PC-9 (cell line): ENCODE results near the gene PDZK1IP1. TPM values are rescaled to one million over a fixed set of nuclear protein-coding genes. Genes with fewer than 3 reads are reported as not detected.

Source experiments
- BruUV-seq: library from RNA; stranded (reverse); fragments of 400-500 nt; replicated peaks from 2 replicates; lab custom pipeline; 2021; lab: Mats Ljungman, UMichigan
- CTCF ChIA-PET: fragments of 300-600 bp; sonication (Branson Sonifier 250); formaldehyde crosslinking; loops from one replicate; lab custom pipeline; 2022; ENCODE audit warnings: antibody characterized with exemption; lab: Charles Lee
- POLR2A ChIA-PET: fragments of 300-600 bp; sonication (Branson Sonifier 250); formaldehyde crosslinking; loops from one replicate; lab custom pipeline; 2022; ENCODE audit warnings: antibody characterized with exemption; ENCODE audit not compliant: unreplicated experiment; lab: Charles Lee
- DNase-seq, 2 experiments: peaks; one replicate each; pipeline versions ENCODE4 v3.0.0 to v3.0.0-alpha.2; 2015 to 2022; ENCODE audit warnings: mixed read lengths in 1 of 2
- H2AFZ ChIP-seq: fragments of 200-600 bp; sonication (generic); 2 replicates; pipeline ENCODE4 v1.8.1; 2017; ENCODE audit warnings: antibody characterized with exemption
- H3F3A ChIP-seq: fragments of 200-600 bp; sonication (generic); 2 replicates; pipeline ENCODE4 v1.8.1; 2017; ENCODE audit warnings: antibody characterized with exemption, mild to moderate bottlenecking, low read depth; ENCODE audit not compliant: insufficient read depth
- H3K27ac ChIP-seq: fragments of 200-600 bp; sonication (generic); 2 replicates; pipeline ENCODE4 v1.6.1; 2016; ENCODE audit warnings: mixed run types
- H3K27me3 ChIP-seq: fragments of 200-600 bp; sonication (generic); 2 replicates; pipeline ENCODE4 v1.6.1; 2016; ENCODE audit warnings: low read depth, mixed run types; ENCODE audit not compliant: insufficient read depth
- H3K36me3 ChIP-seq: fragments of 200-600 bp; sonication (generic); 2 replicates; pipeline ENCODE4 v1.6.1; 2016; ENCODE audit warnings: low read depth, mixed run types
- H3K4me1 ChIP-seq: fragments of 200-600 bp; sonication (generic); replicated peaks from 2 replicates; pipeline ENCODE4 v1.6.1; 2016; ENCODE audit warnings: mixed run types; ENCODE audit not compliant: insufficient read depth
- H3K4me2 ChIP-seq: fragments of 200-600 bp; sonication (generic); 2 replicates; pipeline ENCODE4 v1.6.1; 2017; ENCODE audit warnings: mixed run types
- H3K4me3 ChIP-seq: fragments of 200-600 bp; sonication (generic); 2 replicates; pipeline ENCODE4 v1.6.1; 2016; ENCODE audit warnings: mixed run types
- H3K79me2 ChIP-seq: fragments of 200-600 bp; sonication (generic); 2 replicates; pipeline ENCODE4 v1.6.1; 2017; ENCODE audit warnings: low read depth, mixed run types
- H3K9me2 ChIP-seq: fragments of 200-600 bp; sonication (generic); 2 replicates; pipeline ENCODE4 v1.8.1; 2017; ENCODE audit warnings: mild to moderate bottlenecking; ENCODE audit not compliant: insufficient read depth
- H3K9me3 ChIP-seq: fragments of 200-600 bp; sonication (generic); 2 replicates; pipeline ENCODE4 v1.8.1; 2016; ENCODE audit warnings: low read depth; ENCODE audit not compliant: insufficient read depth
- H4K20me1 ChIP-seq: fragments of 200-600 bp; sonication (generic); 2 replicates; pipeline ENCODE4 v1.8.1; 2017; ENCODE audit not compliant: insufficient read depth
- EZH2 ChIP-seq: fragments of 200-600 bp; sonication (generic); IDR thresholded peaks from 2 replicates; pipeline ENCODE4 v1.8.0; 2017; ENCODE audit warnings: antibody characterized with exemption, low read depth
- intact Hi-C: fragments of 100-400 bp; cut with micrococcal nuclease; formaldehyde crosslinking; loops from one replicate; pipeline ENCODE4 v1.10.0; 2022; ENCODE audit not compliant: unreplicated experiment
- total RNA-seq: library from RNA; stranded (reverse); gene quantifications from 2 replicates; pipeline ENCODE4 v1.2.3, GENCODE V29; 2021
- TF ChIP-seq, protein P1 (sequence below): fragments of 200-600 bp; sonication (generic); conservative IDR thresholded peaks from 2 replicates; pipeline ENCODE4 v1.6.1; 2017; ENCODE audit warnings: mixed run types, antibody characterized with exemption, mild to moderate bottlenecking, moderate library complexity

Gene PDZK1IP1
- total RNA-seq, 1 experiment from 2014 or later: 6.2 TPM

DNA sequence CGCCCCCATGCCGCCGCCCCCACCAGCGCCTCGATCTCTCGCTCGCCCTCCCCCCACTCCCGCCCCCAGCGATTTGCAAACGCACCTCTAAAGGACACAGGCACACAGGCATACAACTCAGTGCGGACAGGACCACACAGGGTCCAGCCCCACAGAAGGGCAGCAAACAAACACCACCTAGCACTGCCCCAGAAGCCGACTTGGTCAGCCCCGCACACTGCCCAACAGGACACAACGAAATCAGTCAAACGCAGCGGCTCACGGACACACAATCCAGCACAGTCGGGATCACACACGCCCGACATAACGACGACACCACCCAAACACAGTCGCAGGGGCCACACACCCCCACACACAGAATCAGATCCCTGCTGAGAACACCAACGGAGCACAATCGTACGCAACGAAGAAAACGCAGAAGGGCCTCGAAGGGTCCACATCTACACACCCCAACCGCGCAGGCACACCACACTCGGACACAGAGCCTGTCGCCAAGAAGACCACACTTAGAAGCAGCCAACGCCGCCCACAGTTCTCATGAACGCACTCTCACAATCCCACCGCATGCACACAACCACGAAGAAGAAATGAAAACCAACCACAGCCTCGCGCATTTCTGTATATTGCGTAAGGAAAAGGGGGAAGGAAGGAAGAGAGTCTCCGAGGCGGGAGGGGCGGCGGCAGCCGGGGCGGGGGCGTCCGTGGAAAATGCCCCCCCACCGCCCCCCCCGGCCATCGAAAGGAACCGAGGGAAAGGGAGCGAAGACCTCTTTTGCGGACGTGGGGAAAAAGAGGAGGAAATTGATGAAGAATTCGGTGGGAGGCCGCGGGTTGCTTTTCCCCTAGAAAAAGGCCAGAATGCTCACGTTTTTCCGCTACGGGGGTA, 41.7 kb upstream of the PDZK1IP1 start:
- no peak for TF ChIP-seq EZH2
- TF ChIP-seq, protein P1, sequence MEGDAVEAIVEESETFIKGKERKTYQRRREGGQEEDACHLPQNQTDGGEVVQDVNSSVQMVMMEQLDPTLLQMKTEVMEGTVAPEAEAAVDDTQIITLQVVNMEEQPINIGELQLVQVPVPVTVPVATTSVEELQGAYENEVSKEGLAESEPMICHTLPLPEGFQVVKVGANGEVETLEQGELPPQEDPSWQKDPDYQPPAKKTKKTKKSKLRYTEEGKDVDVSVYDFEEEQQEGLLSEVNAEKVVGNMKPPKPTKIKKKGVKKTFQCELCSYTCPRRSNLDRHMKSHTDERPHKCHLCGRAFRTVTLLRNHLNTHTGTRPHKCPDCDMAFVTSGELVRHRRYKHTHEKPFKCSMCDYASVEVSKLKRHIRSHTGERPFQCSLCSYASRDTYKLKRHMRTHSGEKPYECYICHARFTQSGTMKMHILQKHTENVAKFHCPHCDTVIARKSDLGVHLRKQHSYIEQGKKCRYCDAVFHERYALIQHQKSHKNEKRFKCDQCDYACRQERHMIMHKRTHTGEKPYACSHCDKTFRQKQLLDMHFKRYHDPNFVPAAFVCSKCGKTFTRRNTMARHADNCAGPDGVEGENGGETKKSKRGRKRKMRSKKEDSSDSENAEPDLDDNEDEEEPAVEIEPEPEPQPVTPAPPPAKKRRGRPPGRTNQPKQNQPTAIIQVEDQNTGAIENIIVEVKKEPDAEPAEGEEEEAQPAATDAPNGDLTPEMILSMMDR: no peak
- Histone ChIP-seq H3K27me3 (peaks cover 42% of the 10 kb centered on the region; the same call in 1 of the 2 replicates), H2AFZ (no peak overlapping the region), H3F3A (no peaks in the 10 kb centered on the region), H3K4me1 (no peaks in the 10 kb centered on the region), H3K79me2 (no peaks in the 10 kb centered on the region), H3K4me2 (no peak overlapping the region), H3K4me3 (no peak overlapping the region), H3K27ac (no peak overlapping the region), H3K36me3 (no peaks in the 10 kb centered on the region), H3K9me2 (no peaks in the 10 kb centered on the region), H4K20me1 (no peaks in the 10 kb centered on the region), H3K9me3 (no peaks in the 10 kb centered on the region)
- no TSS peak for BruUV-seq
- ChIA-PET CTCF (no interaction called here), POLR2A (no interaction called here)
- intact Hi-C loops: no loop called here
- DNase-seq: no peak

DNA sequence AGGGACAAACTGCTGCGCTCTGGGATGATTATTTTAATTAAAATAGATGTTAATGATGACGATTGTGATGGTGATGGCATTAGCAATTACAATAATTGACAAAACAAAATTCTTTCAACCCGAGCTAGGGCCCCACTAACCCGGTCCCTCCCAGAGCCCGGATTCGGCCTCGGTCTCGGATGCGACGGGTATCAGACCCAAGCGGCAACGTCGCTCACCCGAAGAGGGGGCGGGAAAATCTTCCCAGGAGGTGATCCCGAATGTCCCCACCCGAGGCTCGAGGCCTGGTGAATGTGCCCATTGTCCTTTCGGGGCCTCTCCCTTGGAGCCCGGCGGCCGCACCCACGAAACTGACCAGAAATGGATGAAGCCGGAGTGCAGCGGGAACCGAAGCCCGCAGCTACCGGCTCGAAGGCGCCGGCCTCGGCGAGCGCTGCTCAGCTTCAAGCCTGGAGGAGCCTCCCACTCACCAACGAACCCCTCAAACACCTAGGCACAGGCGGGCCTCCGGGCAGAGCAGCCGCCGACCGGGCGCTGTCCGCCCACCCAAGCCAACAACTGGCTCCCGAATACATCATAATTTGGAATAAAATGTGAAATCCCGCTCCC, 41.0 kb upstream of the PDZK1IP1 start:
- H3K79me2 ChIP-seq: no peaks in the 10 kb centered on the region
- H3K4me1 ChIP-seq: no peaks in the 10 kb centered on the region
- ChIA-PET CTCF (no interaction called here), POLR2A (no interaction called here)
- no peaks in the 10 kb centered on the region for H3F3A ChIP-seq
- H4K20me1 ChIP-seq: no peaks in the 10 kb centered on the region
- BruUV-seq: no TSS peak
- no peak overlapping the region for H3K4me3 ChIP-seq
- no peak overlapping the region for H3K4me2 ChIP-seq
- H3K9me2 ChIP-seq: no peaks in the 10 kb centered on the region
- DNase-seq: no peak
- H2AFZ ChIP-seq: no peak overlapping the region
- no peaks in the 10 kb centered on the region for H3K9me3 ChIP-seq
- TF ChIP-seq EZH2: no peak
- TF ChIP-seq, protein P1: no peak
- H3K27me3 ChIP-seq: peaks cover 43% of the 10 kb centered on the region; the same call in 1 of the 2 replicates
- intact Hi-C loops: no loop called here
- H3K27ac ChIP-seq: no peak overlapping the region
- no peaks in the 10 kb centered on the region for H3K36me3 ChIP-seq

DNA sequence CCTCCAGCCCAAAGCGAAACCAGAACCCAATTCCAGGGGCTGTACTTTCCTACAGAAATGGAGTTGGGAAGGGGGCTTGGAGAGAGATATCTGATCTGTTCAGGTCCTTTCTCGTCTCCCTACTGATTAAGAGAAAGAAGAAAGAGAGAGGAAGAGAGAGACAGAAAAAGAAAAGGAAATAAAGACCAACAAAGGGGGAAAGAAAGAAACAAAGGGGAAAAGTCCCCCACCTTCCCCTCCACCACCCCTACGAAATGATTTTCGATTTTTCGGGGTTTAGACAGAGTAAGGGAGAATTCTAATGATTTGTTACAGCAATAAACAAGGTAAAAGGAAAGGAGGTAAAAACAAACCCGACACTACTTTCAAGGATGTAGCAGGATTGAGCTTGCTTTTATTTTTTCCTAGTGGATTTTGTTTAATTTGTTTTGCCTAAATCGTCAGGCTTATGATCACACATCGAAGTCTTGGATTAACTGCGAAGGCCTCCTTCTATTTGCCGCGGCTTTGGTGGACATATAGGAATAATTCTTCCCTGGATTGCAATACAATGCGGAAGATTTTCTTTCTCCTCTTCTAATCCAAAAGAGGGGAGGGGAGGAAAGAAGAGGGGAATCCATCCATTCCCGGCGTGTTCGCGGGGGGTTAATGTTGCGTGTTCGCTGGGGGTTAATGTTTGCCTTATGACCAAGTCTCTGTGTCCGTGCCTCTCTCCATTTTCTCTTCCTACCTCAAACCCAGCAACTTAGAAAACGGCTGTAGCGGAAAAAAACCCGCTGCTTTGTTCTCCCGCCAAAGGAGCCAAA, 40.3 kb upstream of the PDZK1IP1 start:
- POLR2A ChIA-PET: interaction anchor here (0.6 kb wide), 1 partner anchor 107 kb away, joined by 15 read pairs; no protein-coding TSS in a partner anchor
- Histone ChIP-seq H4K20me1 (no peaks in the 10 kb centered on the region), H3K4me1 (no peaks in the 10 kb centered on the region), H3K36me3 (no peaks in the 10 kb centered on the region), H3K9me3 (no peaks in the 10 kb centered on the region), H3K27ac (no peak overlapping the region), H3K27me3 (peaks cover 44% of the 10 kb centered on the region; the same call in 1 of the 2 replicates), H2AFZ (no peak overlapping the region), H3K79me2 (no peaks in the 10 kb centered on the region), H3K9me2 (no peaks in the 10 kb centered on the region), H3K4me3 (no peak overlapping the region), H3K4me2 (no peak overlapping the region), H3F3A (no peaks in the 10 kb centered on the region)
- CTCF ChIA-PET: no interaction called here
- TF ChIP-seq, protein P1: no peak
- no peak for TF ChIP-seq EZH2
- intact Hi-C loops: no loop called here
- no peak for DNase-seq
- BruUV-seq: no TSS peak
